Hematopoietic multipotent progenitor cell treated with erythropoietin and hydrocortisone succinate and interleukin-3 and kit ligand, for 8 days (in vitro differentiated cells): ENCODE results near the gene PIK3R5.

Source experiments
- DNase-seq: peaks from one replicate; pipeline ENCODE4 v3.0.0-alpha.2; 2015

The PIK3R5 gene

DNA sequence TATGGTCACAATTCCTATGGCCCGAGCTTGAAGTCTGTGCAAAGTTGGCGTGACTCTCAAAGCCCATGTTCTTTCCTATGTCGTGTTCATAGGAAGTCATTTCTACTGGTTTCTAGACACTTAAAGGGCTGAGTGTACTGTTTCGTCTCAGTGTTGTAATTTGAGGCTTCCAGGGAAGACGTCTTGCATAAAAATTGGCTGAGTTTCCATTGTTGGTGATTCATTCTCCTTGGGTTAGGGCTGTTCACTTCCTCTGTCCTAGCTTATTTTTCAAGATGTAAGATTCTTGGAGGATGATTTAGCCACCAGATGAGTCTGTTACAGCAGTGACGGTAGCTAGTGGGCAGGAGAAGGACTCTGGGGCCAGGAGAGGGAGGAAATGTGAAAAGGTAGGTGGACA is 43.1 kb downstream of the PIK3R5 start:
- no peak for DNase-seq

DNA sequence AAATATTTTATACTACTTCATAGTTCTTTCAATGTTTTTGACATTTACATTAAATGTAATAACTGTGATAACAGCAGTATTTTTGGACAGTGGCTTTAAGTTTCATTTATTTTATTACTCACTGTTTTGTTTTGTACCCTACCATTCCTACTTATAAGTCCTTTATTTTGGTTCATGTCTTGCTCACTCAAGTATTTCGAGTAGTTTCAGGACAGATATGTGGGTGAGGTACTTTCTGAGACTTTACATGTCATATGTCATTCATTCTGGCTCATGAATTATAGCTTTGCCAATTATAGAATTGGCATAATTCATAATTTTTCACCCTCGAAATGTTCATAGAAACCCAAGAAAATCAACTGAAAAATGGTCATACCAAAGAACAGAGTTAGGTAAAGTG is 44.4 kb downstream of the PIK3R5 start:
- DNase-seq, result no peak

DNA sequence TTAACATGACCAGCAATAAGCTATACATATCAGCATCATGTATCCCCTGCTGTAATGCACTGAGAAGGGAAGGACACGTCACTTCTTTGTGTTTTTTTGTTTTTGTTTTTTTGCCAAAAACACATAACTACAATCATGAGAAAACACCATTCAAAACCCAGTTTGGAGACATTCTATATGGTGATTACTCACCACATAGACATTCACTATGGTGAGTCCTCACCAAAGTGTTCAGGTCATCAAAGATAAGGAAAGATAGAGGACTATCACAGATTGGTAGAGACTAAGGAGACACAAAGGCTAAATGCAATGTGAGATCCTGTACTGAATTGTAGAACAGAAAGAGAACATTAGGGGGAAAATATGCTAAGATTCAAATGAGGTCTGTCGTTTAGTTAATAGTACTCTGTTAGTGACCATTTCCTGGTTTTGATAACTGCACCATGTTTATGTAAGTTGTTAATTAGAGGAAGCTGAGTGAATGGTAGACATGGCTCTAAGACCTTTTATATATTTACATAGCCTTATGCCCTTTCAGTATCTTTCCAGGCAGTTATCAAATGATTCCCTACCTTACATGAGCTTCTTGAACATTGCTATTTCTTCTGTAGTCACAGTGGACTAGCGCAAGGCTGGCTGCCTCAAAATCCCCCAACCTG is 46.6 kb downstream of the PIK3R5 start:
- no peak for DNase-seq

DNA sequence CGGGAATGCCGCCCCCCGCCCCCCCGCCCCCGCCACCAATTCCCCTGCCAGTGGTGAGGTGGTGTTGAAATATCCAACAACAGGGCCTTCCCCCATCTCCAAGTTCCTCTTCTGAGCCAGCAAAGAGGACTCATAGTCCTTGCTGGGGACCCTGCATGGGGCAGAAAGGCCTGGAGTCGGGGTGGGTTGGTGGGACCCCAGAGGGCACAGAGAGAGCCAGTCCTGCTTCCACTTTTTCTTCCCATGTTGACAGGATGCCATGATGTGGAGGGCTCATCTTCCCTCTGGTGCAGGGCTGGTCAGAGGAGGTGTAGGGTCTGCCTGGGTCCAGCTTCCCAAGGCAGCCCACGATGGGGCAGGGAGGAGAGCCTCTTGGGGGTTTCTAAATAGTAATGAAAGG is 49.0 kb downstream of the PIK3R5 start:
- no peak for DNase-seq

DNA sequence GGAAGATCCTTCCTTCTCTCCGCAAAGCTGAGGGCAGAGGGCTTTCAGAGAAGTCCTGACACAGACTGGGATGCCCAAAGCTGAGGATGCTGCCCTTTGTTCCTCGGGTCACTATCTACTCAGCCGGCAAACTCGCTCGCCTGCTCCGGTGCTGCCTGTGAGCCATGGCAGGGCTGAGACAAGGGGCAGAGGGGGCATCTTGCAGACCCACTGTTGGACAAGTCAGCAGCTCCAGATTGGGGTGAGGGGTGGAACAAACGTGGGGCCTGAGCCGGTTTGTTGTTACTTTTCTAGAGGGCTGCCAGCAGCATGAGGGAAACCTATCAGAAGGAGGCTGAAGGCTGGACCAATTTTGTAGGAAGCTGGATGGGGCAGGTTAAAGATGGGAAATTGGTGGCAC is 51.0 kb downstream of the PIK3R5 start:
- DNase-seq, result no peak

DNA sequence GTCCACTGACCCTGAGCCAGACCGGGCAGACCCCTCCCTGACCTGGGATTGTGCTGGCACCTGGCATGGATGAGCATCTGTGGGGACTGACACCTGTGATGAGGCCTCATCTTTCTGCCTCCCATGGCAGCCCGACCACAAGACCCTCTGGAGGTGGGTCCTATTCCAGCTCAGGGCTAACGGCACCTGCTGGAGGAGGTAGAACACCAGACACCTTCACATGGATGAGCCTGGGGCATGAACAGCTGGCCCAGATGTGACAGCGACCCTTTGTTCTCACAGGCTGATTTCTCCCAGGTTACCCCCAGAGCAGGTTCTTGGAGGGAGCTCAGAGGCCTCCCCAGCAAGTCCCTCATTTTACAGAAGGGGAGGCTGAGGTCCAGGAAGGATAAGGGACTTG is 51.6 kb downstream of the PIK3R5 start:
- no peak for DNase-seq

DNA sequence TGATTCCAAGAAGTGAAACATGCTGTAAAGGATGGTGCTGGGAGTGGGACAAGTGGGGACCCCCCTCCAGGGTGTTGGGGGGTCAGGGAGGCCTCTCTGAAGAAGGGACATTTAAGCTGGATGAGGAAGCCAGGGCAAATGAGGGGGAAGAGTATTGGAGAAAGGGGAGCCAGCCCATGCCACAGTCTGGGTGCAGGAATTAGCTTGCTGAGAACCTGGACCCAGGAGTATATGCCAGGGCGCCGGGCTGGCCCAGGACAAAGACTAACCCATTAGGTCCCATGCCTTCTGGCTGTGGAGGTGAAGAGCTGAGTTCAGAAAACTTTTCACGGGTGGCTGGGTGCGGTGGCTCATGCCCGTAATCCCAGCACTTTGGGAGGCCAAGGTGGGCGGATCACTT is 52.4 kb downstream of the PIK3R5 start:
- no peak for DNase-seq

DNA sequence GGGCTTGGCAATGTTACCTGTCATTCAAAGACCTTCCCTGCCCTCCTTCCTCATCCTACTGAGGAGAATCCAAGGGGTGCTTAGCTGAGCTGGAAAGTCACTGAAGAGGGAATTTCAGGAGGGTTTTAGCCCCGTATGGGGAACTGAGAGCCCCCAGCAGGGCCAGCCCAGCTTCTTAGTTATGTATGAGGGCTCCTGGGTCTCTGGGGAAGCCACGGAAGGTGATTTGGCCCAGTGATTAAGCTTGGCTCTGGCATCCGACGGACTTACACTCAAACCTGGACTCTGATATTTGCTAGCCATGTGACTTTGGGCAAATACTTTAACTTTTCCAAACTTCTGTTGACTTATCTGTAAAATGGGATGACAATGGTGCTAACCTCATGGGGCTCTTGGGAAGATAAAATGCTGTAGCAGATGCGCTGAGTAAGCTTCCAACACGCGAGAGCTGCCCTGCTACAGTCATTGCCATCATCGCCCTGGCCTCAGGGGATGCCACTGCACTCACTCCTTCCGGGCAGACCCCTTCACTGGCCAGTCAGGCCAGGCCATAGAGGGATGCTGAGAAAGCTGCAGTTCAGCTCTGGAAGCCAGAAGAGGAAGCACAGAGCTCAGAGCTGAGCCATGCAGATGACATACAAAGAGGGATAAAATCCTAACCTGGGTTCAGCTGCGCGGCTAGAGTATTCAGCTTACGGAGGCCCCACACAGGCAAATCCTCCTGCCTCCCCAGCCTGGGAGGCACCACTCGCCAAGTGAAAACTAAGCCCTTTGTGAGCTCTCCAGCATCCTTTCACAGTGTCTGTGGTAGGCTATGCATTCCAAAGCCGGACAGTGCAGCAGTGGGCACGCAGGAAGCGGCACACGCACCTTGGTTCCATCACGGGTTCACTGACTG is 53.2 kb downstream of the PIK3R5 start:
- DNase-seq, result no peak

DNA sequence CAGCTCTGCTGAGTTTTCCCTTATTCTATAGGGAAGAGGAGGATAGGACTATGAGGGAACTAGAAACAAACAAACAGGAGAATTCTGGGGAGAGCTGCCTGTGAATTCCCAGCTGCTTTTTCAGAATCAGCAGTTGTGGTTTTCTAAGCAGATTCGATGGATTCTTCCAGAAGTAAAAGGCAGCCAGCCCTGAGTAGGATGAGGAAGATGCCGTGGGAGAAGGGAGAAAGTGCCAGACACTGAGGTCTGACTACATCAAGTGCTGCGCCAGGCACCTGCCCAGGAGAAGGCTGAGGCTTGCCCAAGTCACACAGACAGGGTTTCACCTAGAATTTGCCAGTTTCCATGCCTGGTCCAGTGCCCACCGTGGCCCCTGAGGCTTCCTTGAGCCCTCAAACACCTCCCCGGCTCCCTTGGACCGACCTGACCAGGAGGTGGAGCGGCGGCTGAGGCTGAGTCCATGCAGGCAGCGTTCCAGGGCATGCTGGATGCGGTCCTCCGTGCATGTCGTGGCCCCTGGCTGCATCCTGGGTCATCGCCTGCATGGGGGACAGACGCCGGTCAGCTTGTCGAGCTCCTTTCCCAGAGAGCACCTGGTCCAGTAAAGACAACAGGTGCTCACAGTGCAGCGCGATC is 54.4 kb downstream of the PIK3R5 start:
- no peak for DNase-seq

DNA sequence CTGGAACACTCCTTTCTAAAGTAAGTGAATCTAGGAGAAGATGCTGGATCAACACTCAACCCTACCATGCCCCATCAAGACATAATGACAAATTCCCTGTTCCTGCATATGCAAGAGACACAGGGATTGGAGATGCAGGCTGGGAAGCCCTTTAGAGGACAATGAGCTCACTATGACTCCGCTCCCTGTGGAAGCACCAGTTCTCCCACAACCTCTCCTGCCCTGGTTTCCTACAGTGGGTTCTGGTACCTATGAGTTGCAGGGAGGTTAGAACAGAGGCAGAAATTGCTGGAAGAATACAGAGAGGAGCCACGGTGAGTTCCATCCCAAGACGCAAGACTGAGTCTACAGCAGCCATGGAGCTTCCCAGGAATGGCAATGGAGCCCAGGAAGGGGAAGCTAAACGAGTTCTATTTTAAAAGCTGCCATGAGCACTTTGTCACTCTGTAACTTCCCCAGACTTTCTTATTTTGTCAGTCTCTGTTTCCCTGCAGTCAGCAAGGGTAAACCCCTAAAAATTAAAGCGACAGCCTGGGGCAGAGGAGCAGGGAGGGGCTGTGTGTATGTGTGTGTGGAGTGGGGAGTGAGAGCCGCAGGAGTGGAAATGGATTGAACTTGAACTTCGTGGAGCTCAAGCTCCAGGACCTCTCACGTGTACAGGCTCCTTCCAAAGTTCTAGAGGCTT is 55.8 kb downstream of the PIK3R5 start:
- DNase-seq, result no peak

DNA sequence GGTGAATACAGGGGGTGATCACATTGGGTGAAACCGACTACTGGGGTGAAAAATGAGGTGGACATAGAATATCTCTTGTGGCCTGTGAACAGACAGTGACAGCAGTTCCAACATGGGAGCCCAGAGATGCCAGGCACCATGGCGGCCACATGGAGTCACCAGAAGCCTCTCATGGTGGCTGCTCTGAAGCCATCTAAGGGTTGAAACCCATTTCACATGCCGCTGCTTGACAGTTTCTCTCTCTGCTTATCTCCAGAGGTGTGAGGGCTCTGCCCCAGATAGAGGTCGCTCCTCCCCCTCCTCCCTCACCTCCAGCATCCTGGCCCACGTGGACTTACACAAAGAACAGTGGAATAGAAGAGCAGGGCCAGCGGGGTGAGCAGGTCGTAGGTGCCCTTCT is 60.2 kb downstream of the PIK3R5 start:
- DNase-seq, result no peak

DNA sequence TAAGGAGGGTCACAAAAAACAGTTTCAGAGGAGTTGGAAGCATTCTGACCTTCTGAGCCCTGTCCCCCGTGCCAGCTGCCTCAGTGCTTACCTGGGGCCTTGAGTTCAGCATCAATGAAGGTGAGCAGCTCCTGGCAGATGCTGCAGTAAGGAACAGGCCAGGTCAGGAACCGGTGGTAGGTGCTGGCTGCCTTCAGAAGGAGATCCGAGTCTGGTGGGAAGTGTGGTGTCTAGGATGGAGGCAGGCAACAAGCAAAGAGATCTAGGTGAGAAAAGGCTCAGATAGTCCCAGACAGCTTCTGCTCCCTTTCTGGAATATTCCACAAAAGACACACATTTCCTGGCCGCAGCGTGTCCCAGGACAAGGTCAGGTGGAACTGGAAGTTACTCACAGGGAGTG is 60.8 kb downstream of the PIK3R5 start:
- DNase-seq, result no peak

DNA sequence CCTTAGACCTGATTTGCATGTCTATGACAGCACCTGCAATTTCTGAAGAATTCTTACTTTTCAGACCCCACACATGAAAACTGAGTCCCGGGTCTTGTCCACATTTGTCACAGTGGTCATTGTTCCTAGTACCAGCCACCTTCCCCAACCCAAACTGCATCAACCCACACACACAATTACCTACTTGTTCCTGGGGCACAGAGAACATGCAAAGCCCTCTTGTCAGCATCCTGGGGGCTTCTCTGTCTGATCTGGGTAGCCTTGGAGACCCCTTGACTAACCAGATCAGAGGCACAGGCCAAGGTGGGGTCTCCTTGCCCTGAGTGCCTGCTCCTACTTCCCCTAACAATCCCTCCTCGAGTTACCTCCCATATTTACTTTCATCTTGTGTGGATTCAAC is 61.3 kb downstream of the PIK3R5 start:
- no peak for DNase-seq

DNA sequence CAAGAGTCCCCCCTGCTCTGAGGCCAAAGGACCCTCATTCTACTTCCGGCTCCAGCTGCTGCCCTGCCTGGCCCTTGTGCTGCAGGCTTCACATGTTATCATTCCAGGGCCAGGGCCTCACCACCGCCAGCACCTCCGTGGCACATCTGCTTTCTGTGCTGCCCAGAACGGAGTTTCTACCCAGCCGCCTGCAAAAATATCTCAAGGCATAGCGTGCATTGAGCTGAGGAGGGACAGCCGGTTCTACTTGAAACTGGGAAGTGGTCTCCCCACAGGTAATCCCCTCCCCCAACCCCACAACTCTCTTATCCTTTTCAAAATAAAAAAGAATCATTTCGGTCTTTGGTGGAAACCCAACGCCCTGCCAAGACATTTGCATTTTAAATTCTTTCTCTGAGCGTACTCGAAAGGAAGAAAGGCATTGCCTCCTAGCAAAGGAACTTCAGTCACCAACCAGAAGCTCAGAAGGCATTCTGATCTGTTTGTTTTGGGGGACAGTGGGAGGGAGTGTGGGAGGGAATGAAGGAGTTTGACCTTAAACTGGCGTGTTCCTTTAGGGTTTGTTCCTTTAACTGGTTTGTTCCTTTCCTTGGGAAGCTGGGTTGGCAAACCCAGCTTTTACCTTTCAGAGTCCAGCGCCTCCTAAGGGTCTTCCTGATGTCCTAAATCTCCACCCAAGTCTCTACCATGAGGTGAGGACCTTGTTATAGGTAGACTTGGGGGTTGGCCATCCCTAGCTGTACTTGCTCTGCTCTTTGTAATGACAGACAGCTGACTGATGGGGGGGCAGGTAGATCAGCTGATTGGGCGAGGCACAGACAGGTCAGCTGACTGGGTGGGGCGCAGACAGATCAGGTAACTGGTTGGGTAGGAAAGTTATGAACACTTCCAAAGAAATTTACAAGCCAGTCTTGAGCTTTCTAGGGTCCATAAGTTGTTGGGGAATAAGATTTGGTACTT is 64.6 kb downstream of the PIK3R5 start:
- DNase-seq, result peak; percentile 44

DNA sequence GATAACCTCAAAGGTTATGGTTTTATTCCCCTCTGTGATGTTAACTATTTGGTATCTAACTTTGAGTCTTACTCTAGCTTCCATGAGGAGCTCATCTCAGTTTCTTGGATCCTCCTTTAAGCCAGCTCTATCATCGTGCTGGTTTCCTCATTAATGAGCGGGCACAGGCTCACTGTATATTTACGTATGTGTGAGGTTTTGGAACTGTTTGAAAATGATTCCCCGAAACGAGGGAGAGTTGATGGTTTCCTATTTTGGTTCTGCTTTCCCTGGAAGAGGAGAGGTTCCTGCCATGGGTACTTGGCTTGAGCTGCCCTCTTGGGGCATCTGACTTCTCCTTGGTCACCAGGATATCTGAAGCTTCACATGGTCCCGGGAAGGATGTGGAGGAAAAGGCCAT is 65.3 kb downstream of the PIK3R5 start:
- no peak for DNase-seq

DNA sequence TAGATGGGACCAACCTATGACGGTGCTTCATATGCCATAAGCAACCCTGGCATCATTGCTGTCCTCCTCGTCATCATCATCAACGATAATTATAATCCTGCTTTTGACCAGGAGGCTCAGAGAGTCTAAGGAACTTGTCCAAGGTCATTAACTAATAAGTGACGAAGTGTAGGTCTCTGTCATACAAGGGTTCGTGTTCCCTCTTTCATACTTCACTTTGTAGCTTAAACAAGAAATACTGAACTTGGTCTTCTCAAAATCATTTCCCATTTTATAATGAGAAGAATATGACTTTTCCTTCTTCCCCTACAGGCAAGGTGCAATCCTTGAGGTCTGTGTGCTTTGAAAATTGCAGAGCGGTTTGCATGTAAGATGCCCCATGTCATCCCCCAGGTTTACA is 66.9 kb downstream of the PIK3R5 start:
- DNase-seq, result no peak

DNA sequence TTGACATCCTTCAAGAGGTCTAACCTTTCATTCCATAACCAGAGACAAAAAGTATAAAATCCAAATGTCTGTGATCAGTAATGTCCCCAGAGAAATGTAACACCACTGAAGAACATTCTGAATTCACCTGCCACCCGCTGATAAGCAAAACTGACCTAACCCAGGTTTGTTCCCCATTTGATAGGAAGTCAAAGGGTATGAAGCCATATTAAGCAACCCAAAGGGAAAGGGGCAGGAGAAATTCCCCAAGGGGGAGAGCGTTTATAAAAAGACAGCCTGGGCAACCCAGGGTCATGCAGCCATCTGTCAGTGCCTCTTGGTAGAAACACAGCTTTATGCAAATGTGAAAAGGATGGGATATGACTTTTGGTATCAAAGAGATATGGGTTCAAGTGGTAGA is 67.4 kb downstream of the PIK3R5 start:
- DNase-seq, result peak; percentile 61

DNA sequence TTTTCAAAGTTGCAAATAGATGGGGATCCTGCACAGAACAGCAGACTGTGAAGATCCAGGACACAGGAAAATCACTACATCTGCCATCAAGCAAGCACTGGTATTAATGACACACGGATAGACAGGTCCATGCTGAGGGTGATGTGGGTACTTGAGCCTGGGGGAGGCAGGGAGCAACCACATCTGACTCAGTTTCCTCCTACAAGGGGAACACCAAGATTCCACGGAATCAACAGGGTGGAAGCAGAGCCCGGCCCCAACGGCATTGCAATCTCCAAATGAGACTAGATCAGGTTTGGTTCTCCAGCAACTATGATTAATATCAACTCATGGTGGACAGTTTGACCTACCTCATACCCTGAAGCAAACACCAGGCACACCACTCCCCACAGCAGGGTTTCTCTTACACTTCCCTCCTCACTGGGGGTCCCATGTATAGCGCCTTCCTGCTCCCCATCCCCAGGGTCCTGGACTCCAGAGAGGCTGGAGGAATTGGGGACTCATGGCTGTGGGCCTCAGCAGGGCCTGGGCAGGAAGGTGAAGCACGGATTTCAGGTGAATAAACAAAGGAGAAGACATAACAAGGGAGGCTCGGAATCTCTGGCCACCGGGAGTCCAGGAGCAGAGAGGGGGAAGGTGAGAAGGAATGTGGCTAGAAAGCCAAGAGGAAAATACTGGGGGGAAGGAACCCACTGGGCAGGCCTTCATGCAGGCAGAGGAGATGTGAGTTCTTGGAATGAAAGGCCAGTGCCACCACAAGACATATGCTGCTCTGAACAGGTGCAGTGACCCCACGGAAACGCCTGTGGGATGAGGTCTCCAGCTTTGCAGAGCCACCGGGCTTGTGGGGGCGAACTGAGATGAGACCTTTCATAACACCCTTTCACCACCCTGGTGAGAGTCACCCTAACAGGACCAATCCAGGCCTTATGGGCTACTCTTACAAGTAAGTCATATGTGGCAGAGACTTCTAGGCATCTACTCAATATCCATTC is 68.6 kb downstream of the PIK3R5 start:
- no peak for DNase-seq

DNA sequence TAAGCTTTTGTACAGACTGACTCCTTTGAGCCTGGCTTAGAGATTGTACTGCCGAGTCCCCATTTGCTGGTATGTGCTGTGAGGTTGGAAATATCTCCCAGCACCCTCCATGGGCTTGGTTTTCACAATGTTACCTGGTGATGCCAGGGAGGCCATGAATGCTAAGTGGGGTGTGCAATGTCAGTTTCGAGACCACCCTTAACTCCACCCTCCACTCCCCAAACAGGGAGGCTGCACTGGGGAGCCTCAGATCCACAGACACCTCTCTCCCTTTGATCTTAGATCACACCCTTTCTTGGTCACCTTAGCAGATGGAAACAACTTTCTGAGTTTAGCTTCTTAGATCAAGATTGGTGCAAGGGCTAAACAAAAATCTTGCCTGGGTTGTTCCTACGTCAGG is 69.4 kb downstream of the PIK3R5 start:
- no peak for DNase-seq

DNA sequence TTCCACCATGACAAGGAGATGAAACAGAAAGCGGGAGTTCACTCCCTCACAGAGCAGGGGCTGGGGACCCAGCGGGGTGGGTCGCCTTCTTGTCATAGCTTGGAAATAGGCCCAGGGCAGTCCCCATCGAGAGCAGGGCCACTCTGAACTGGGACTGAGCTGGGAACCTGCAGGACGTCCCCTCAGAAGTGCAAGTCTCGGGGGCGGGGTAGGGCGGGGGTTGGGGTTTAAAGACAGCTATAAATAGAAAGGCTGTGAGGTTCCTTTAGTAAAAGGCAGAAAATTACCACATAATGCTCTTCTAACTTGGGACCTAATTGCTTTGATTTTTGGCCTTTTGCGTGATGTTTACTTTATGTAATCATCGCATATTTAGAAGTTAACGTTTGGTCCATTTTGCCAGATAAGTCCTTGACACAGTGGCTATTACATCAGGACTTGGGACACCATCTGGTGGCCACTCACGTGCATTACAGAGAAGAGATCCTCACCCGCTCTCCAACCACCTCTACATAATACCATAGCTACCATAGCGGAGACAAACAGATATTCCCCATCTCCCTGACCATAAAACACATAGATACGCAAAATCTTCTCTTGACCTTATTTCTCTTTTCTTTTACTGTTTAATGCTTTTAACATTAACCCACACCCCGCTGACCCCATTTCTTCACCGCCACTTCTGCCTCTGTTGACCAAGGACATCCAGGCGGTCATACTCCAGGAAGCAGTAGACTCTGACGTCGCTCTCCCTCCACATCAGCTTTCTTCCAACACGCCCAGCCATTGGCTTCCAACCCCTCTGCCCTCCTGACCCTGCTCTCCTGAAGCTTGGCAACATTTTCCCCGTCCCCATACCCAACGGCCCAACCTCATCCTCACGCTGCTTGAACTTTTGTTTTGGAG is 70.6 kb downstream of the PIK3R5 start:
- peak; percentile 82 for DNase-seq
